A549 (cell line): ENCODE data around the gene IGF1R.

ENCODE experiments used
- BHLHE40 ChIP-seq: IDR thresholded peaks from 2 replicates; pipeline ENCODE4 v1.6.1; 2012; ENCODE audit warnings: low read depth, low read length, inconsistent platforms
- EP300 ChIP-seq, 2 experiments: fragments of >200 bp; sonication (Bioruptor Twin); formaldehyde crosslinking; IDR thresholded peaks; 2 replicates in 1 of 2; 3 replicates in 1 of 2; pipeline ENCODE4 v1.6.1; 2016 to 2017
- MAFK ChIP-seq: fragments of 450-650 bp; IDR thresholded peaks from 2 replicates; pipeline ENCODE4 v1.6.1; 2014; ENCODE audit not compliant: partially characterized antibody
- MYC ChIP-seq: IDR thresholded peaks from 2 replicates; pipeline ENCODE4 v1.6.1; 2012; ENCODE audit warnings: mild to moderate bottlenecking, inconsistent platforms, low read length, improper control_type of control experiment, borderline replicate concordance
- POLR2A ChIP-seq: IDR thresholded peaks from 2 replicates; pipeline ENCODE4 v1.6.1; 2012; ENCODE audit warnings: mild to moderate bottlenecking, low read length
- RNF2 ChIP-seq: fragments of 200-600 bp; sonication (generic); IDR thresholded peaks from 2 replicates; pipeline ENCODE4 v1.6.1; 2016; ENCODE audit warnings: low read depth, mild to moderate bottlenecking, antibody characterized with exemption, moderate library complexity, borderline replicate concordance
- SREBF2 ChIP-seq: fragments of 450-650 bp; IDR thresholded peaks from 2 replicates; pipeline ENCODE4 v1.6.1; 2014; ENCODE audit warnings: mild to moderate bottlenecking, moderate library complexity

DNA sequence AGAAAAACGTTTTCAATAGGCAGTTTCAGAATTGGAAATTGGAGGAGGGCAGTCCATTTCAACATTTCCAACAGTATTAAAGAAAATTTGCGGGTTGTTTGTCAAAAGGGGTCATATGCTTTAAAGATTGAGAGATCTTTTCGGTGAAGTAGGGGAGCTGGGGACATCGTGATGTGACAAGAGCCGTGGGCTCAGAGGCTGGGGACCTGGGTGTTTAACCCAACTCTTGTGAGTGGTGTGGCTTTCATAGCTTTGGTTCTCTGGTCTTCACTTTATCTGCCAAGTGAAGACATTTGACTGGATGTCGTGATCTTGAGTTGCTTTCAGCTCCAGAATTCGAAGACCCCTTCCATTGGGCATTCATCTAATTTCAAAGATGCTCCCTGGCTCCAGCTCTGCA, 226.0 kb downstream of the IGF1R start:
- TF ChIP-seq SREBF2, result no peak
- TF ChIP-seq POLR2A, result no peak
- no peak for TF ChIP-seq BHLHE40
- TF ChIP-seq EP300 (IDR thresholded peaks at IDR 0.05), result no peak
- no peak for TF ChIP-seq RNF2
- TF ChIP-seq MAFK, result no peak
- no peak for TF ChIP-seq MYC
